Loucy (cell line): Measurements from ENCODE around the gene RGMB.

Source experiments
- H2AFZ ChIP-seq: fragments of 200-600 bp; sonication (generic); 2 replicates; pipeline ENCODE4 v1.6.0; 2016; ENCODE audit warnings: antibody characterized with exemption, mild to moderate bottlenecking, low read length, moderate library complexity
- H3F3A ChIP-seq: fragments of 200-600 bp; 2 replicates; pipeline ENCODE4 v1.6.0; 2016; ENCODE audit warnings: antibody characterized with exemption, low read depth, mild to moderate bottlenecking
- H3K27me3 ChIP-seq: fragments of 200-600 bp; sonication (generic); 2 replicates; pipeline ENCODE4 v1.6.1; 2014; ENCODE audit warnings: low read length, mild to moderate bottlenecking; ENCODE audit not compliant: insufficient read depth, poor library complexity, severe bottlenecking
- H3K36me3 ChIP-seq: fragments of 200-600 bp; sonication (generic); 2 replicates; pipeline ENCODE4 v1.6.1; 2016; ENCODE audit warnings: low read length; ENCODE audit not compliant: insufficient read depth
- H3K4me1 ChIP-seq: fragments of 200-600 bp; sonication (generic); 2 replicates; pipeline ENCODE4 v1.5.1; 2014; ENCODE audit warnings: low read length, mild to moderate bottlenecking; ENCODE audit not compliant: insufficient read depth, poor library complexity, severe bottlenecking
- H3K4me2 ChIP-seq: fragments of 200-600 bp; sonication (generic); 2 replicates; pipeline ENCODE4 v1.6.0; 2014; ENCODE audit warnings: antibody characterized with exemption, low read length, low read depth, mild to moderate bottlenecking; ENCODE audit not compliant: poor library complexity, severe bottlenecking
- H3K4me3 ChIP-seq: fragments of 200-600 bp; sonication (generic); 2 replicates; pipeline ENCODE4 v1.5.1; 2014; ENCODE audit warnings: low read length, mild to moderate bottlenecking, mixed read lengths; ENCODE audit not compliant: poor library complexity, severe bottlenecking
- H3K79me2 ChIP-seq: fragments of 200-600 bp; sonication (generic); 2 replicates; pipeline ENCODE4 v1.6.1; 2014; ENCODE audit warnings: low read length; ENCODE audit not compliant: insufficient read depth
- H3K9ac ChIP-seq: fragments of 200-600 bp; sonication (generic); 2 replicates; pipeline ENCODE4 v1.6.0; 2014; ENCODE audit warnings: mild to moderate bottlenecking, low read depth, low read length, moderate library complexity; ENCODE audit not compliant: poor library complexity, severe bottlenecking
- H3K9me2 ChIP-seq: fragments of 200-600 bp; sonication (generic); replicated peaks from 2 replicates; pipeline ENCODE4 v1.6.1; 2016; ENCODE audit warnings: low read depth, low read length, mixed read lengths
- H3K9me3 ChIP-seq: fragments of 200-600 bp; sonication (generic); 2 replicates; pipeline ENCODE4 v1.6.1; 2014; ENCODE audit warnings: mild to moderate bottlenecking, antibody characterized with exemption, low read length, low read depth; ENCODE audit not compliant: insufficient read depth
- H4K20me1 ChIP-seq: fragments of 200-600 bp; sonication (generic); 2 replicates; pipeline ENCODE4 v1.6.0; 2014; ENCODE audit warnings: antibody characterized with exemption, low read length, mild to moderate bottlenecking; ENCODE audit not compliant: insufficient read depth, poor library complexity, severe bottlenecking
- CTCF ChIP-seq: fragments of 200-600 bp; sonication (generic); conservative IDR thresholded peaks from 2 replicates; pipeline ENCODE4 v1.5.1; 2014; ENCODE audit warnings: mild to moderate bottlenecking, antibody characterized with exemption, low read length
- EZH2phosphoT487 ChIP-seq: fragments of 200-600 bp; IDR thresholded peaks from 2 replicates; pipeline ENCODE4 v1.6.1; 2018; ENCODE audit warnings: antibody characterized with exemption, mild to moderate bottlenecking, moderate library complexity, borderline replicate concordance

The RGMB gene

GRCh38 chr5:98793223-98793622, 19.8 kb downstream of the RGMB start:
- no peaks in the 10 kb centered on the region for H4K20me1 ChIP-seq
- H3K79me2 ChIP-seq, result no peaks in the 10 kb centered on the region
- H3K4me1 ChIP-seq, result no peaks in the 10 kb centered on the region

GRCh38 chr5:98794001-98794400, 20.5 kb downstream of the RGMB start:
- H4K20me1 ChIP-seq, result no peaks in the 10 kb centered on the region
- H3K4me2 ChIP-seq, result no peak overlapping the region
- no peaks in the 10 kb centered on the region for H3F3A ChIP-seq
- no peaks in the 10 kb centered on the region for H3K79me2 ChIP-seq
- H3K27me3 ChIP-seq, result no peaks in the 10 kb centered on the region
- H3K4me1 ChIP-seq, result no peaks in the 10 kb centered on the region
- no peaks in the 10 kb centered on the region for H3K9me3 ChIP-seq
- no peak for TF ChIP-seq CTCF
- H3K36me3 ChIP-seq, result no peaks in the 10 kb centered on the region
- no peak overlapping the region for H2AFZ ChIP-seq
- H3K9me2 ChIP-seq, result no peaks in the 10 kb centered on the region
- H3K9ac ChIP-seq, result no peak overlapping the region
- no peak overlapping the region for H3K4me3 ChIP-seq

More at GRCh38 chr5:98793223-98793622, 19.8 kb downstream of the RGMB start:
- Histone ChIP-seq H3K27me3 (no peaks in the 10 kb centered on the region), H3K9me2 (no peaks in the 10 kb centered on the region), H3K9ac (no peak overlapping the region), H2AFZ (no peak overlapping the region), H3K36me3 (no peaks in the 10 kb centered on the region), H3K4me3 (no peak overlapping the region), H3K9me3 (no peaks in the 10 kb centered on the region), H3F3A (no peaks in the 10 kb centered on the region), H3K4me2 (no peak overlapping the region)
- TF ChIP-seq EZH2phosphoT487, result no peak
- TF ChIP-seq CTCF, result no peak

- TF ChIP-seq EZH2phosphoT487 (no peak), CTCF (no peak)
- no peaks in the 10 kb centered on the region for H3K79me2 ChIP-seq
- no peaks in the 10 kb centered on the region for H3K4me1 ChIP-seq
- H3K9ac ChIP-seq, result no peak overlapping the region
- H3K36me3 ChIP-seq, result no peaks in the 10 kb centered on the region
- H3F3A ChIP-seq, result no peaks in the 10 kb centered on the region
- H3K9me3 ChIP-seq, result no peaks in the 10 kb centered on the region
- H2AFZ ChIP-seq, result no peak overlapping the region
- no peaks in the 10 kb centered on the region for H3K27me3 ChIP-seq
- H3K9me2 ChIP-seq, result no peaks in the 10 kb centered on the region
- H3K4me2 ChIP-seq, result no peak overlapping the region
- no peaks in the 10 kb centered on the region for H4K20me1 ChIP-seq
- no peak overlapping the region for H3K4me3 ChIP-seq
Observed at GRCh38 chr5:98794414-98795080, 21.1 kb downstream of the RGMB start.
